T-helper 2 cell (primary cell): ENCODE measurements around the gene CPT1A.

Experiments
- DNase-seq, 5 experiments: peaks; one replicate each; pipeline versions ENCODE4 v3.0.0 to v3.0.0-alpha.2; 2012 to 2022

The CPT1A gene

GRCh38 chr11:68784653-68785052 lies 57.1 kb downstream of the CPT1A start:
- no peak for DNase-seq

- no peak for DNase-seq
These were observed 58.4 kb downstream of the CPT1A start for GRCh38 chr11:68783216-68783821.

GRCh38 chr11:68782711-68783110 lies 59.0 kb downstream of the CPT1A start:
- DNase-seq = no peak

- no peak for DNase-seq
These were observed 60.9 kb downstream of the CPT1A start for GRCh38 chr11:68780829-68781228.

GRCh38 chr11:68778205-68778604 lies 63.5 kb downstream of the CPT1A start:
- DNase-seq = no peak

GRCh38 chr11:68776442-68777235 lies 65.1 kb downstream of the CPT1A start:
- no peak for DNase-seq

- DNase-seq = no peak
These were observed 65.7 kb downstream of the CPT1A start for GRCh38 chr11:68775951-68776388.

- no peak for DNase-seq
These were observed 67.5 kb downstream of the CPT1A start for GRCh38 chr11:68774194-68774585.

- no peak for DNase-seq
These were observed 68.1 kb downstream of the CPT1A start for GRCh38 chr11:68773521-68774193.

- no peak for DNase-seq
These were observed 68.8 kb downstream of the CPT1A start for GRCh38 chr11:68772936-68773335.

GRCh38 chr11:68770781-68771180 lies 70.9 kb downstream of the CPT1A start:
- DNase-seq = no peak

GRCh38 chr11:68767672-68768071 lies 74.0 kb downstream of the CPT1A start:
- no peak for DNase-seq

GRCh38 chr11:68766786-68767185 lies 74.9 kb downstream of the CPT1A start:
- DNase-seq = no peak

GRCh38 chr11:68764746-68765145 lies 77.0 kb downstream of the CPT1A start:
- no peak for DNase-seq

GRCh38 chr11:68763926-68764657 lies 77.6 kb downstream of the CPT1A start:
- DNase-seq = no peak

- no peak for DNase-seq
These were observed 78.5 kb downstream of the CPT1A start for GRCh38 chr11:68763181-68763721.

- DNase-seq = no peak
These were observed 79.2 kb downstream of the CPT1A start for GRCh38 chr11:68762481-68762880.

GRCh38 chr11:68761801-68762200 lies 79.9 kb downstream of the CPT1A start:
- no peak for DNase-seq

- no peak for DNase-seq
These were observed 81.7 kb downstream of the CPT1A start for GRCh38 chr11:68759991-68760390.

GRCh38 chr11:68757711-68758110 lies 84.0 kb downstream of the CPT1A start:
- no peak for DNase-seq

GRCh38 chr11:68756171-68756766 lies 85.4 kb downstream of the CPT1A start:
- DNase-seq = no peak

GRCh38 chr11:68753300-68753699 lies 88.4 kb downstream of the CPT1A start:
- DNase-seq = no peak
